Measurements from ENCODE around the gene PDIA6.
"Not testable (repeated sequence)": the region's sequence is repeated elsewhere in the genome, so short reads cannot be mapped to it uniquely, and the experiment has no call there.

The PDIA6 gene

GRCh38 chr2:10814142-10814541, 1.6 kb upstream of the PDIA6 start:
- no peak overlapping the region for H3K4me3 ChIP-seq (ENCODE audit: low read length)
- no peak for DNase-seq (ENCODE audit: low read depth, low spot score)

- not testable (repeated sequence) for DNase-seq (ENCODE audit: low read depth, low spot score)
- peak overlapping the region; percentile 69 for H3K4me3 ChIP-seq (ENCODE audit: low read length)
Observed at GRCh38 chr2:10813163-10814138, 866 bp upstream of the PDIA6 start.

DNA sequence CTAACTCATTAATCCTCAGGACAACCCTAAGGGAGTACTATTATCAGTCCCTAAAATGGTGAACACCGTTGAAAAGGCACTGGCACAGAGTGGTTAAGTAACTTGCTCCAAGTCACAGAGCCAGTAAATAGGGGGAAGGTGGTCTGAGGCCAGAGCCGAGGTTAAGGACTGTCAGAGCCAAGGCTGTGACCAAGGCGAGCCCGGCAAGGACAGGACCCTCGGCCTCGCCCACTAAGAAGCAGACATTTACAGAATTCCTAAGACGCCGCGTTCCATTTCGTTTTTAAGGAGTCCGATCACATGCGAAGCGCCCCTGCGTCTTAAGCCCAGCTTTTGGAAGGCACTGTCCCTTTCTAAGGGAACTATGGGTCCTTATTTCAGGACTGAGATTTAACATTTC, 1.1 kb downstream of the PDIA6 start:
- DNase-seq (ENCODE audit: low read depth, low spot score), result no peak
- H3K4me3 ChIP-seq (ENCODE audit: low read length), result peak overlapping the region; percentile 69

- DNase-seq (ENCODE audit: low read depth, low spot score), result no peak
- H3K4me3 ChIP-seq (ENCODE audit: low read length), result peak overlapping the region; percentile 69; the same call in 1 of the 2 replicates
Observed at GRCh38 chr2:10810202-10811161, 2.1 kb downstream of the PDIA6 start.

GRCh38 chr2:10806543-10806942, 6.0 kb downstream of the PDIA6 start:
- H3K4me3 ChIP-seq (ENCODE audit: low read length), result no peak overlapping the region
- DNase-seq (ENCODE audit: low read depth, low spot score), result no peak

- not testable (repeated sequence) for DNase-seq (ENCODE audit: low read depth, low spot score); H3K4me3 ChIP-seq (ENCODE audit: low read length)
Observed at GRCh38 chr2:10805990-10806389, 6.6 kb downstream of the PDIA6 start.

DNA sequence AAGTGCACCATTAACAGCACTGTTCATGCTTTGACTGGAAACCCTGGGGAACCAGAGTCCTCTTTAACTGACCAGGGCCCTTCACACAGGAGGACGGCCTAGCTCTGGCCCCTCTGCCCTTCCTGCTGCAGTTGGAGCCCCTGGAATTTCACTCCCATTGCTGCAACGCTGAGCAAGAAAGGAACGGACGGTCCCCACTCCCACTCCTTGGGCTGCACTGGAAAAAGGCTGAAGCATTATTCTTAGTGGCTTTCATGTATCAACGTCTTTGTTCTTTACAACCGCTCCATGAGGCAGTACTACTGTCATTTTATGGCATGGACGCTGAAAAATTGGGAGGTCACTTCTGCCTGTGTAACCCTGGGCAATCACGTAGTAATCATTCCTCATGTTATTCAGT, 9.9 kb downstream of the PDIA6 start:
- no peak overlapping the region for H3K4me3 ChIP-seq (ENCODE audit: low read length)
- DNase-seq (ENCODE audit: low read depth, low spot score), result no peak

GRCh38 chr2:10800163-10800562, 12.4 kb downstream of the PDIA6 start:
- DNase-seq (ENCODE audit: low read depth, low spot score), result no peak

GRCh38 chr2:10798783-10799182, 13.8 kb downstream of the PDIA6 start:
- no peak for DNase-seq (ENCODE audit: low read depth, low spot score)
- H3K4me3 ChIP-seq (ENCODE audit: low read length), result no peak overlapping the region

More at GRCh38 chr2:10800163-10800562, 12.4 kb downstream of the PDIA6 start:
- H3K4me3 ChIP-seq (ENCODE audit: low read length), result no peak overlapping the region

DNA sequence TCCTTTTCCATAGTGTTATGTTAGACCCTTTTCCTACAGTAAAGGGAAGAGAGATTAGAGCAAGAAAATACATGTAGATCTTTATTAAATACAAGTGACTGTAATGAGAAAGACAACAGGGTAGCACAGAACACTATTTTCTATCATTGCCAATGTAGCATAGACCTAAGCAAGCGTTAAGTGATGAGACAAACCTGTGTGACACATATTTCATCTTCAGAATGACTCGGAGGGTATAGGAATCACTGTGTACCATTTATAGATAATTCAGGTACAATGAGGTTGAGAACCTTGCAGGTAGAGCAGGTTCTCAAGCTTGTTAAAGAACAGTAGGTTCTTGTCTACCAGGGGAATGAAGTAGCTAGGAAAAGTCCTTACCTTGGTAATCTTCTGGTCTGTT, 15.9 kb downstream of the PDIA6 start:
- H3K4me3 ChIP-seq (ENCODE audit: low read length), result no peak overlapping the region
- DNase-seq (ENCODE audit: low read depth, low spot score), result no peak

DNA sequence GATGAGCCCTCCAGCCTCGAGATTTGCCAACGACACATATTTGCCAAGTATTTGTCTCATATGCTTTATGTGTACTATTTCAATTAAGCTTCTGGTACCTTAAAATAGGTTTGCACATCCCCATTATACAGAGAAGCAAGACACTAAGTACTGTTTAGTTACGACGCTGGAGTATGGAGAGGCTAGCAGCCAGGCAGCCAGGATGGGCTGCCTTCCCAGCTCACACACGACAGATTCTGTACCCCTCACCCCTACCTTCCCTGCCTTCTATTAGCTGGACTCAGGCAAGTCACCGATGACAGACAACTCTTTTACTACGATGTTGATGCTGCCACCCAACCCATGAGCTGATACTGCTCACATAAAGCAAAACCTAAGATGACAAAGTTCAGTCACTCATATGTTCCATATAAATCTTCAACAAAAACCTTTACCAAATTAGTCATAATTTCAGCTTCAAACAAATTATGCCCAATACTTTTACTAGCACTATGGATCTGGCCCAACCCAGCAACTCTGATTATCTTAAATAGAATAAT, 17.0 kb downstream of the PDIA6 start:
- no peak overlapping the region for H3K4me3 ChIP-seq (ENCODE audit: low read length)
- DNase-seq (ENCODE audit: low read depth, low spot score), result no peak

DNA sequence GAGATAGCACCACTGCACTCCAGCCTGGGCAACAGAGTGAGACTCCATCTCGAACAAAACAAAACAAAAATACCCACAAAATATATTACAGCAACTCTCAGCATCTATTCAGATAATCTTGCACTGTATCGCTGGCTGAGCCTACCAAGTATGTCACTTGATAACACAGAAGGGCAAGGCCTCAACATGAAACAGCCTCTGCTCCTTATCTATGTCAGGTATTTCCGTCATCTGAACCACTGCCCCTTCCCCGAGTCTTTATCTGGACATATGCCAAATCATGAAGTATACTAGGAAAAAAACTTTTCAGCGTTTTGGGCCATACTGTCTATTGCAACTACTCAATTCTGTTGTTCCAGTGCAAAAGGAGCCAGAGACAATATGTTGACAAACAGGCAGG, 17.7 kb downstream of the PDIA6 start:
- no peak overlapping the region for H3K4me3 ChIP-seq (ENCODE audit: low read length)
- DNase-seq (ENCODE audit: low read depth, low spot score), result no peak

DNA sequence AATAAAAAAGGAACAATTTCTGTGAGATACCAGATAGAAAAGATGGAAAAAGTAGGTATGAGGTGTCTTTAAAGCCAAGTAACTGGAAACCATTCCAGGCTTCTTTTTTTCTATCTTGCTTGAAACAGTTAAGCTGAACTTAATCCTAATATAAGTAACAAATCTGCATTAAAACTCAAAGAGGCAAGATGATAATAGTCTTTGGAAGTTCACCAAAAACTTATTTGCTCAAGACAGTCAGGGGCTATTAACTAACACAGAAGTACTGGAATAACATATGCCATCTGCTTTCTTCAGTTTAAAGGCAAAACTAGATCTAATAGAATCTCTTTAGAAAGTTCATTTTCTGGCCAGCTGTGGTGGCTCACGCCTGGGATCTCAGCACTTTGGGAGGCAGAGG, 18.8 kb downstream of the PDIA6 start:
- no peak for DNase-seq (ENCODE audit: low read depth, low spot score)
- H3K4me3 ChIP-seq (ENCODE audit: low read length), result no peak overlapping the region

DNA sequence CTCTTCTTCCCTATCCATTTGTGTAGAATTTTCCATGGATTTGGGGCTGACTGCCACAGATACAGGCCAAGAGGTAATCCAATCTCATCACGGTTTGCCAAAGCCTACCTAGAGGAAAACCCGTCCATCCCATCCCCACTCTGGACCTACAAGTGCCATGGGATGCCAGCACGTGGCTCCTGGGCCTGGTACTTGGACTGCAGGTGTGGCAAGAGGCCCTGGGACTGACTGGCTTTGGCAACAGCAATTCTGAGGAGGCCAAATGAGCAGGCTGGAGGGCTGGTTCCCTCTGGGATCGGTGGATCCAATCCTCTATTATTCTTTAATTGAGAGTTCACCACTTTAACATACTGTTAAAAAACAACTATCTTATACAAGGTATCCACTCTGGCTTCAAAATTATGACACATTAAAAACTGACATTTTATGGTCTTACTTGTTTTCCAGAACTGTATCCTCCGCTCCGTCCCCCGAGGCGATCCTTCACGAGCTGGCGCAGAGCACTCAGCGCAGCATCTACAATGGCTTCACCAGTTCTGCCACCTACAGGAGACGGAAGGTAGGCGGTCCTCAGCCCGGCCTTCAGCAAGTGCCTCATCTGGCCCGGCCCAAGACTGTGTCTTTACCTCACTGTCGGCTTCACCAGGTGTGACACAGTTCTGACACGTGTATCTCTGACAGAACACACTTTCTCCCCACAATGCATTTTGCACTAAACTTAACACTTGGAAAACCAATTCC, 19.8 kb downstream of the PDIA6 start:
- H3K4me3 ChIP-seq (ENCODE audit: low read length), result no peak overlapping the region
- no peak for DNase-seq (ENCODE audit: low read depth, low spot score)

DNA sequence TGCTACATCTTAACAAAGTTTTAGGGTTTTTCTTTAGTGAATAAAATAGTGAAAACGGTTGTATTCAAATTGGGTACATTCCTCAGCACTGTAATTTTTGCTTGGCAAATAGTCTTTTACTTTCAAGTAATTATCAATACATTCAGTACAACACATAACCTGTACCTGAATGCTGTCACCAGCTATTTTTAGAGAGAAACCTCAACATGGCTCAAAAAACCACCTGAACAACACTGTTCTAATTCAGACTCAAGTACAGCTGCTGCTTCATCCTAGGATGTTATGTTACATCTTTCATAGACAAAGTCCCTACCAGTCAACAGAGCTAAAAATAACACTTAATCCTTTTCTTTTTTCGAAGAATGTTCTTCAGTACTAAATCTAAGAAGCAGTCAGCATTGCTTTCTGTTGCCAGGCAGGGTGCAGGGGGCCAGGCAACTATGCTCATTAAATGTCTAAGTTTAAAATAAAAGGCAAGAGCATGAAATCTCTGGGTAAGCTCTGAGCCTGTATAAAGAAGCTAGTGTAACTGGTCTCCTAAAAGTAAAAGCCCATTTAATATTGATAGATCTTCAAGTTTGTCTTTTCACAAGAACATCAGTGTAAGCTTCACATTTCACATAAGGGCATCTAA, 20.5 kb downstream of the PDIA6 start:
- no peak for DNase-seq (ENCODE audit: low read depth, low spot score)
- no peak overlapping the region for H3K4me3 ChIP-seq (ENCODE audit: low read length)

DNA sequence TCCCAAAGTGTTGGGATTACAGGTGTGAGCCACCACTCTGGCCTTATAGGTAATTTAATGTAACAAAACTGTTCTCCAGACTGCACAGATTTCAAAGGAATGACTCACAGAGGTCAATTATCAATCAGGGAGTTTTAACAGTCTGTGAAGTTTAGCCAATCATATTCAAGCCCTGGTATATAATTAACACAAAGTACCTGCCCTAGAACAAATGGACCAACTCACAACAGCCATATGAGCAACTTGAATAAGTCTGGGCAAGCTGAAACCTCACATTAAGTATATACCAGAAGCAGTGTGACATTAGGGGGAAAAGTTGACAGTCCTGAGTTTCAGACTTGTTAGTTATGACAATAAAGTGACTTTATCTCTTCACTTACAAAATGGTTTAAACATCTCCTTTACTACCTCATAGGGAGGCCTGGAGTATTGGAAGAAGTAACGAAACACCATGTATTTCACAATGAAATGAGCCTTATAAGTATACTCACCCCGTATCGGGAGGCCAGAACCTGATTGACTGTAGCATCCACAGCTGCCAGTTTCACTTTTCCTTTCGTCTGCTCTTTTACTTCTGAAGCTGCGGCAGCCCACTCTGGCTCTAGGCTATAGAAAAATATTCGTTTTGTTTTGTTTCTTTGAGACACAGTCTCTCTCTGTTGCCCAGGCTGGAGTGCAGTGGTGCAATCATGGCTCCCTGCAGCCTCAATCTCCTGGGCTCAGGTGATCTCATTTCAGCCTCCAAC, 22.2 kb downstream of the PDIA6 start:
- DNase-seq (ENCODE audit: low read depth, low spot score), result no peak
- H3K4me3 ChIP-seq (ENCODE audit: low read length), result no peak overlapping the region

GRCh38 chr2:10788855-10789254, 23.7 kb downstream of the PDIA6 start:
- no peak overlapping the region for H3K4me3 ChIP-seq (ENCODE audit: low read length)
- no peak for DNase-seq (ENCODE audit: low read depth, low spot score)
